ENCODE data around the gene SH3BP4.
A peak's percentile ranks its signal among the peaks of the same experiment; 100 is the strongest.
"Not testable (repeated sequence)": the region's sequence is repeated elsewhere in the genome, so short reads cannot be mapped to it uniquely, and the experiment has no call there.

Gene SH3BP4

DNA sequence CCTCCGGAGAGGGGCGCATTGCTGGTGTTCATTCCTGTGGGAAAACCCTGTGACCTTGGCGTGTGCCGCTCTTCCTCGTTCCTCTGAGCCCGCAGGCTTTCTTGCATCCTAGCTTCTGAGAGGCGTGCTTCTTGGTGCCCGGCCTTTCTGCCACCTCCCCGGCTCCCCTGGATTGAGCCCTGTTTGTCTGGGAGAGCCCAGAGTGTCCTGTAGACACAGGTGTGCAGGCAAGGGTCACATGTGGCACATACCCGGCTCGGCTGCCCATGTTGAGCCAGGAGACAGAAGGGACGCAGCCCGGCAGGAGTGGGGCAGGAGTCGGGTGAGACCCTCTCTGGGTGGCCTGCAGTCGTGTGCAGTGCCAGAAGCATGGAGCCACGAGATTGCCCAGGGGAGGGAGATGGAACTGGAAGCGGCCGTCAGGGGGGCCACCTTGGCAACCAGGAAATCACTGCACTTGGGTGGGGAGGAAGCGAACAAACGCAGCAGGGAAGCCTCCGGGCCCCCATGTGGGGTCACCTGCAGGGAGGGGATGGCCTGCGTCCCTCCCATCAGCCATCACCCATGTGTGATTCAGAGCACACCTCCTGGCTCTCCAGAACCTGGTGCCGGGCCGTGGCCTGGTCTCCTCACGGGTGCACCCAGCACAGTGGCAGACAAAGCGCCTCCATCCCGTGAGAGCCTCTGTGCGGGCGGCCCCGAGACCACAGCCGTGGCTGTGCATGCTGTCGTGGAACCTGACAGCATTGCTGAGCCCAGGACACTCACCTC is 92.9 kb downstream of the SH3BP4 start:
- DNase-seq: no peak

DNA sequence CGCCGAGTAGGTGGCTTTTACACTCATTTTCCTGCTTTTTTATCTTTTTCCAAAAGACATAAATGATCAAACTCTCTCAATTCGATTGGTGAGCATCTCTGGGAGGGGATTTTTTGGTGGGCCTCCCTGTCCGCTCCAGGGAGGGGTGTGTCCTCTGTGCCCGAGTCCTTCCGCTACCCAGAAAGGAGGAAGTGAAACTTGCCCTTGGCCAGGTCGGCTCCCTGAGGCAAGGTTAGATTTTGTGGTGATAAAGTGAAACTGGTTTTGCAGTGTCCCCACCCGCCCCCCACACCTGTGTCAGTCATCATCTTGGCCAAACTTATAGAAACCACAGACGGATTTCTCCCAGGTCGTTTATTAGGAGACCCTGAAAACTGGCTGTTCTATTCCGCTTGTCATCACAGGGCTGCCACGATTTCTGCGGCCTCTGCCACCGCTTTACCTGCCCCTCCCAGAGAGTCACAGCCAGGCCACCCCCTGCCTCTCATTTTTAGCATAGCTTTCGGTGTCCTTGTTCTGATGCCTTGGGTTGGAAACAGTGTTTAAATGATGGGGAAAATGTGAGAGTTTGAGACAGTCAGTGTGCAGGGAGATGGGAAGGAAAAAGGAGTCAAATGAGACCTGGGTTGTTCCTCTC is 93.6 kb downstream of the SH3BP4 start:
- DNase-seq: no peak

- DNase-seq: no peak
Observed at GRCh38 chr2:235045973-235046343, 94.1 kb downstream of the SH3BP4 start.

- DNase-seq: no peak
Observed at GRCh38 chr2:235046589-235046988, 94.8 kb downstream of the SH3BP4 start.

- no peak for DNase-seq
Observed at GRCh38 chr2:235047171-235048160, 95.6 kb downstream of the SH3BP4 start.

GRCh38 chr2:235048549-235048948 is 96.7 kb downstream of the SH3BP4 start:
- DNase-seq: no peak

GRCh38 chr2:235049069-235049468 is 97.3 kb downstream of the SH3BP4 start:
- no peak for DNase-seq

DNA sequence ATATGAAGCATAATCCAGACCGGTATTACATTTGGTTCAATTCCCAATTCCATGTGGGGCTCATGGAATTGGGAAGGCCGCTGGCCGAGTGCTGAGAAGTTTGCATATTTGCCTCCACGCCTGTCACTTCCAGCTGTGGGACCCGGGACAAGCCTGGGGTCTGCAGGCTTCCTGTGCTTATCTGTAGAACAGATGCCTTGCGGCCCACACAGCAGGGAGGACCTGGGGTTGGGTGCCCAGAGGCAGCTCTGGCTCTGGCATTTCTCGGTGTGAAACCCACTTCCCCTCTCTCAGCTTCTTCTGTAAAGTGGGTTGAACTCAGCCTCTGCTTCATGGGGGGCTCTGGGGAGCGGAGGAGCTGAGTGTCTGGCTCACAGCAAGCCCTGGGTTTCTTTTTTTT is 97.9 kb downstream of the SH3BP4 start:
- DNase-seq: no peak

GRCh38 chr2:235050980-235051351 is 99.1 kb downstream of the SH3BP4 start:
- peak; percentile 35 for DNase-seq

DNA sequence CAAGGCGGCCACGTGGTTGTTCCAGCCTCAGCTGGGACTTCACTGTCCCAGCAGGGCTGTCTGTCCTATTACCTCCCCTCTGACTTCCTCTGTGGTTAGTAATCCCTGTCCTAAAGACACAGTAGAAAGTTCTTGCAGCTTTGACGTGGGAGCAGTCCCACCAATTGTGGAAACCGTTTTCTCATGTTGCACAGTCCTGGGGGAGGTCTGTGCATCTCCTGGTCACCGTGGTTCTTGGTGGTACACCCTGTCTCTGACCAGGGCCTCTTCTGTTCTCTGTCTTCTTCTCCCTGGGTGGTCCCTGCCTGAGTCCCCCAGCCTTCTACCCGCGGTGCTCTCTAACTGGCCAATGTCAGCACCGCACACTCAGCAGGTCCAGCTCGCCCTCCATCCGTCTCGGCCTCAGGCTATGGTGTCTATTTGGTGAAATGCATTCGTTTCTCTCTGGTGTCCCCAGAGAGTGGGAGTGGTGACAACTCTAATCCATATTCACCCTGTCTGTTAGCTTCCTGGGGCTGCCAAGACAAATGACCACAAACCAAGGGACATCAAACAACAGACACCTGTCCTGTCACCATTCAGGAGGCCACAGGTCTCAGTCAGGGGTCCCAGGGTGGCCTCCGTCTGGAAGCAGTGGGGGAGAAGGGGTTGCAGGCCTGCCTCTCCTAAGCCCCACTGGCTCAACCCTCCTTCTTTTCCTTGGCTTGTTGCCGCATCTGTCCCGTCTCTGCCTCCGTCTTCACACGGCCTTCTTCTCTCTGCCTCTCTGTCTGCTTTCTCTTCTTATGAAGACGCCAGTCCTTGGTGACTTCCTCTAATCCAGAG is 99.8 kb downstream of the SH3BP4 start:
- DNase-seq: no peak

DNA sequence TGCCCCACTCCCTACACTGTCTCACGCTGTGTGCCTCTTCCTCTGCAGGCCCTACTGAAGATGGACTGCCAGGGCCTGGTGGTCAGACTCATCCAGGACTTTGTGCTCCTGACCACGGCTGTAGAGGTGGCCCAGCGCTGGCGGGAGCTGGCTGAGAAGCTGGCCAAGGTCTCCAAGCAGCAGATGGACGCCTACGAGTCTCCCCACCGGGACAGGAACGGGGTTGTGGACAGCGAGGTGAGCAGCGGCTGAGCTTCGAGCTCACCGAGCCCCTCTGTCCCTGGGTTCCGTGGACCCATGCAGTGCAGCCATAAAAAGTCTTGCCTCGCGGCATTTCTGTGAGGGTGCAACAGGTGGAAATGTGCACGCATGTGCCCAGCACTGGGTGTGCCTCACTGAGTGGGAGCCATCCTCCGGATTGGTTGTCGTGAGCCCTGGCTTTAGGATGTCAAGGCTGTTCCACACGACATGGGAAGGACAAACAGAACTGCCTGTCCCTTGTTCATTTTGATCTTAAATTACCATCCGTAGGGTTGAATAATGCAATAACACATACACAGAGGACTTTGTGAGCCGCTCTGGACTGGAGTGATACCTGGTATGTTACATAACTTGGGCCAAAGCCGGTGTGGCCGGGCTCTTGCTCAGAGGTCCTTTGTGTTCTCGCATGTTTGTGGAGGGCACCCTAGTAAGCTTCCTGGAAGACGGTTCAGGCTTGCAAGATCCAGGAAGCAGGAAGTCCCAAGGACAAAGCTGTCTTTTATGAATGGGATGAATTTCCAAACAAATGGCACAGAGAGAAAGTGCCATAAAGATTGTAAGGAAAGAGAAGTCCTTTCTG is 100.9 kb downstream of the SH3BP4 start:
- DNase-seq: no peak

DNA sequence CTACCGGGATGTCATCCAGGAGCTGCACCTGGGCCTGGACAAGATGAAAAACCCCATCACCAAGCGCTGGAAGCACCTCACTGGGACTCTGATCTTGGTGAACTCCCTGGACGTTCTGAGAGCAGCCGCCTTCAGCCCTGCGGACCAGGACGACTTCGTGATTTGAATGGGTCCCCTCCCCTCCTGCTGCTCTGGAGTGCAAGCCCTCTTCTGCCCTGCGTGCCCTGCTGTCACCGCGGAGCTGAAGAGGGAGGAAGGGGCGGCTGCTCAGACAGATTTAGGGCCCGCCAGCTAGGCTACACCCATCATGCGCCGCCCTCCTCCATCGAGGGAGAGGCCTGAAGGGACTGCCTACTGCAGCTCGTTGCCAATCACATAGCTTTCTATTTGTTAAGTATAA is 101.8 kb downstream of the SH3BP4 start:
- DNase-seq: no peak

- no peak for DNase-seq
Observed at GRCh38 chr2:235054475-235054874, 102.7 kb downstream of the SH3BP4 start.

- DNase-seq: no peak
Observed at GRCh38 chr2:235054919-235055318, 103.1 kb downstream of the SH3BP4 start.

DNA sequence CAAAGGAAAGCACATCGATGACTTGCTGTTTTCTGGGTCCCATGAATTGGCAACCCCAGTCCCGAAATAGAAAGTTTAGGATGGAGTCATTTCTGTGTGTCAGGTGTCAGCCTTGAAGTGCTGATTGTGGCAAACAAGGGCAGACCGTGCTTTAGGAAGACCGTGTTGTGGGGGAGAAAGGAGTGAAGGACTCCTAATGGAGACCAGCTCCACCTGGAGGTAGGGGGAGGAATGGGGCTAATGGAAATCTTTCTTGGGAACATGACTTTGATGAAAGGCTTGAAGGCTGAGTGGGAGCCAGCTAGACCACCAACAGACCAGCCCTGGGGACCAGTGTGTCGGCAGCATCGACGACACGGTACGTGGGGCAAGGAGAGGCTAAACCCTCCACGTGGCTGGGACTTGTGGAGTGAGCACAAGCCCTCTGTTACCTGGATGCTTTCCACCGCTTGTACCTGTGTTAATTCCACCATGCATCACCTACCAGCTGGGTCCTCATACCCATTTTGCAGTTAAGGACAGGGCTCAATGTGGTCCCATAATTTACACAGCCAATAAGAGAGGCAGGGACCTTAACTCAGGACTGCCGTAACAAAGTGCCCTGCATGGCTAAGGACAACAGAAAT is 104.2 kb downstream of the SH3BP4 start:
- no peak for DNase-seq

DNA sequence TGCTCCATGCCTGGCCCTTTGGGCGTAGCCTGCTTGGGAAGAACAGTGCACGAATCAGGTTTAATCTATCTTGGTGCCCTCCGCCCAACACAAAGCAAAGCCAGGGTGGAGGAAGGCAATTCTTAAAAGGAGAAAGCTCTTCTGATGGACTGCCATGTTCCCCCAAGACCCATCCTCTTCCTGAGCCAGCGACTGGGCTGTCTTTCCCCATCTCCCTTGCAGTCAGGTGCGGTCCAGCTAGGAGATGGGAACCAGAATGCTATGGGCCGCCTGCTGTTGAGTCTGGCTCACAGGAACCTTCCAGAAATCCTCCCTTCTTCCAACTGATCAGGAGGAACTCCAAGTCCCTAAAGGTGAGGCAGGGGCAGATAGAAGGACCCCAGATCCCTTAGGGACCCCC is 105.0 kb downstream of the SH3BP4 start:
- no peak for DNase-seq

DNA sequence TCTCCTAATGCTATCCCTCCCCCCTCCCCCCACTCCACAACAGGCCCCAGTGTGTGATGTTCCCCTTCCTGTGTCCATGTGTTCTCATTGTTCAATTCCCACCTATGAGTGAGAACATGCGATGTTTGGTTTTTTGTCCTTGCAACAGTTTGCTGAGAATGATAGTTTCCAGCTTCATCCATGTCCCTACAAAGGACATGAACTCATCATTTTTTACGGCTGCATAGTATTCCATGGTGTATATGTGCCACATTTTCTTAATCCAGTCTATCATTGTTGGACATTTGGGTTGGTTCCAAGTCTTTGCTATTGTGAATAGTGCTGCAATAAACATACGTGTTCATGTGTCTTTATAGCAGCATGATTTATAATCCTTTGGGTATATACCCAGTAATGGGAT is 105.8 kb downstream of the SH3BP4 start:
- not testable (repeated sequence) for DNase-seq

- no peak for DNase-seq
Observed at GRCh38 chr2:235059161-235059560, 107.3 kb downstream of the SH3BP4 start.

GRCh38 chr2:235061656-235062055 is 109.8 kb downstream of the SH3BP4 start:
- DNase-seq: no peak

- DNase-seq: no peak
Observed at GRCh38 chr2:235063471-235063961, 111.7 kb downstream of the SH3BP4 start.

- DNase-seq: no peak
Observed at GRCh38 chr2:235064976-235065375, 113.2 kb downstream of the SH3BP4 start.
